Activated naive CD4-positive, alpha-beta T cell treated with anti-CD3 and anti-CD28 coated beads, Interleukin-2, amount 50 U/mL, for 16 hours (primary cell): ENCODE results near the gene PITPNM2.
"Not testable (repeated sequence)": the region's sequence is repeated elsewhere in the genome, so short reads cannot be mapped to it uniquely, and the experiment has no call there.

Experiments used
- DNase-seq: peaks from one replicate; pipeline ENCODE4 v3.0.0-alpha.2; 2020

Gene PITPNM2

DNA sequence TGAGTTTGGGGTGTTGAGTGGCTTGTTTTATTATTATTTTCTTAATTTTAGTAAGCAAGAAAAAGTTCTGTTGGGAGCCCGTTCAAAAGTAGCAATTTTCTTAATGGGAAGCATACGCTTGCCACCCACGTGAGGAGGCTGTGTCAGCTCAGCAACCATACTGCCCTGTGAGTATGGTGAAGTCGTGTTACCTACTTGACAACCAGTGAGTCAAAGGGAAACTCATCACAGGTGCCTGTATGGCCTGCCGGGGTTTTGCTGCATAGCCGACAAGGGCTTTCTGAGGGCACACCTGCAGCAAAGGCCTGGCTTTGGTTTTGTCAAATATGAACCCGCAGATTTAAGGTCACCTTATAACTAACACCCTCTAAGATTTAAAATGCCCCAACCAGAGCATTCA, 31.1 kb downstream of the PITPNM2 start:
- peak; percentile 55 for DNase-seq

DNA sequence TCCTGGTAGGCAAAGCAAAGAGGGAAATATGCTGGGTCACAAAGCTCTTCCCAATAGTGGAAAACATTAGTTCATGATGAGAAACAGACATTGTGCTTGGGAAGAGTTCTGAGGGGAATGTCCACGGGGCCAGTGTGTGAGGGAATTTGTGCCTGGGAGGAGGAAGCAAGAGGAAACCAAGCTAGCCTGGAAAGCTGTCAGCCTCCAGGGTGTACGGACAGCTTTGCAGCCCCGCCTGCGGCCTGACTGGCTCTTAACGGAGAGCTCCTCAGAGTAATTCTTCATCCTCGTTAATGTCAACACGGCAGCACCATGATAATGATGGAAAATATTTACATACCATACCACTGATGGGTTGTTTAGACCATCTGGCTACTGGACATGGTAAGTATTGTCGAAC, 32.4 kb downstream of the PITPNM2 start:
- no peak for DNase-seq

DNA sequence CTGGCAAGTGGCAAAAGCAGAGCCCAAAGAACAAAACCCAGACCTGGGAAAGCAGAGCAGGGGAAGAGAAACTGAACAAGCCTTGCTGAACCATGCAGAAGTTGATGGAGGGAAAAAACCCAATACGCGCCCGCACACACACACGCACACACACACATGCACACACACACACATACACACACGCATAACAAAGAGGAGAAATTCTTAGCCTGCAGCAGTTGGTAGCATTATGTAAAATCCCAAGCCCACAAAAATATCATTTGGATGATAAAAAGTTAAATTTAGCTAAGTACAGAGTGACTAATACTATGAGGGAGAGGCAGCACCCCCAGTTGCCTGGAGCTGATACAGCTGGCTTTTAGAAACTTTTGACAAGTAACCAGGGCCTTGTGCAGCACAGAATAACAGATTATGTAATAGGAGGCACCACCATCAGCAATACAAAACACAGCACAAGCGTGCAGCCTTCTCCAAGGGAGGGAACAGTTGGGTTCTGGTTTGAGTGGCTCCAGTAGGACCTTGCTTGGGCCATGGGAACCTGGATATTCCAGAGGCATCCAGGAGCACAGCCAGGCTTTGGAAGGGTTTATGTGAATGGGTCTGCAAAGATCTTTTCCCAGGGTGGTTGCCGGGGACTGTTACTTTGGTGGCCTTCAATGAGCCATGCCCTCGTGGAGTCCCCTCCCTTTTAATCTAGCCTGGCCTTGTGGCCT, 35.3 kb downstream of the PITPNM2 start:
- DNase-seq: peak; percentile 21

DNA sequence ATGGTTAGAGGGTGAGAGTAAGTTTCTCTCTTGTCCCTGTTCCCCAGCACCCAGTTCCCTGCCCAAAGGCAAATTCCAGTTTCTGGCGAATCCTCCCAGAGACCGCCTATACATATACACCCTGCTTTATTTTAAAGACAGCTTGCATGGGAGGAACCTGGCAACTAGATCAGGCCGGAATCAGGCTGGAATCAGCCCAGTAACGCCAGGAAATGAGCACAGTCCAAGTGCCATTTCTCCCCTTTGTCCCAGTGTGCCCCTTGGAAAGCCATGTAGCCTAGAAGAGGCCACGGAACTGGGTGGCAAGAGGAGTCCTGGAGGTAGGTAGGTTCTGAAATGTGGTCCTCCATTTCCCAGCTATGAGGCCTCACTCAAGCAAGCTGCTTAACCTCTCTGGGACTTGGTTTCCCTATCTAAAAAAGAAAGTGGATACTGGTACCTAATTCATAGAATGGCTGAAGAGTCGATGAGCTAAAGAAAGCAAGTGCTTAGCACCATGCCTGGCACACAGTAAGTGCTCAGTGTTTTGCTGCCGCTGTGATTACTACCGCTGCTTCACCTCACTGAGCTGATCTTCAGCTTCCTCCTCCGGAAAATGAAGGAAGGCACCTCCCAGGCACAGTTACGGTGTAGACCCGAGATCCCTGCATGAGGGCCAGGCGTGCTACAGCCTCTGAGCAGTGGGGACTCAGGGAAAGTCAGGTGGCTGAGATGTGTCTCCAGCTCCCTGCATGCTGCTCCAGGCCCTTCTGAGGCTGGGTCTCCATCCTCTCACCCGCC, 36.4 kb downstream of the PITPNM2 start:
- no peak for DNase-seq

DNA sequence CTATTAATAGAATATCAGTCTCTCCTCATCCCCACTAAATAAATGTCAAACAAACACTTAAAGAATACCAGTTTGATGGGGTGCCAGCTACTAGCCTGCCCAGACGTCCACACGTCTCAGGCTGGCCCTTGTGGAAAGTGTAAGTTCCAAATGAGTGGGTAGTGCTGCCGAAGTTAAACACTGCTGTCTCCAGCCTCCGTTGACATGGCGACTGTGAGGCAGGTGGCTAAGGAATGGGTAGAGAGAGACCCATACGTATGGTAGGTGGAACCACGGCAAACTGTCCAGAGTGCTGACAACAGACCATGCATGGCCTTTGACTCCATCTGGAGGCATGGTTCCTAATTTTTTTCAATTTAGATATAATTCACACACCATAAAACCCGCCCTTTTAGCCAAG, 37.9 kb downstream of the PITPNM2 start:
- no peak for DNase-seq

DNA sequence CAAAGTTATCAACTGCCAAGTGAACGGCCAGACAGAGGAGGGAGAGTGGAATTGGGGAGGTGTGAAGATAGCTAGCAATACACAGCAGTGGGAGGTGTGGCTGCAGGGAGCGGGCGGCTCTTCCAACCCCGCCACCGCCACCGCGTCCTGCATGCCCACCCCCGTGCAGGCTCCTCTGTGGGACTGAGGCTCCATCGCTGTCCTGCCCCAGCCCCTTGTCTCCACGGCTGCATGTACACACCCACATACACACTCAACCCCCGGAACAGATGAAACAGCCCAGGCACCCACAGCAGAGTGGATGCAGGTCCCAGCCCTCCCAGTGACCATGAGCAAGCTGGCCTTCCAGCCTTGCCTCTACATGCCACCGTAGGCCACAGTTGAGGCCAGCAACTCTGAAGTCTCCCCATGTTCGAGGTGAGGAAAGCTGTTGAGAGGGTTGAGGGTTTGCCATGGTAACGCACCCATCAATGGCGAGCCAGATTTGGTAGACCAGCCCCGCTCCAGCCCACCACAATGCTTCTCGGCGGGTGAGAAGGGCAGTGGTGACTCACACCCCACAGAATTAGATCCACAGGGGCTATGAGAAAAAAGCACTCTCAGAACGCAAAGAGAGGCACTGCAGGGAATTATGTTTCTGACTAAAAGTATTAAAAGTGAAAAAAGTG, 39.3 kb downstream of the PITPNM2 start:
- DNase-seq: no peak

DNA sequence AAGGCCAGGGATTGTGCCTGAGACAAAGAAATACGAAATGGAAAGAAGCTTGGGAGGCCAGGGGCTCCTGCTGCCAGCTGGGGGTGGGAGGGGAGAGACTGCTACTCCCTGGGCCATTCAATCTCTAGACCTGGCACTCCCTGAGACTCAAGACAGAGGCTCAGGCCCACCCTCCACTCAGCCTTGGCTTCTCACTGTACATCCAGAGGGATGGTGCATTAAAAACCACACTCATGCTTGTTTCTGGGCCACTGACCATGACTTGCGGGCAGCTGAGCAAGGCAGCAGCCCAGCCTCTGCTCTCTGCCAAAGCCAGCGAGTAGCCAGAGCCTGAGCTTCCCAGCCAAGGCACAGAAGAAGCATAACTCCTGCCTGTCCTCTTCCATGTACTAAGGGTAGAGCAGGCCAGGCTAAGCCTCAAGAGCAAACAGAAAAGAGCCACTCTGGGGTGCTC, 41.5 kb downstream of the PITPNM2 start:
- no peak for DNase-seq

DNA sequence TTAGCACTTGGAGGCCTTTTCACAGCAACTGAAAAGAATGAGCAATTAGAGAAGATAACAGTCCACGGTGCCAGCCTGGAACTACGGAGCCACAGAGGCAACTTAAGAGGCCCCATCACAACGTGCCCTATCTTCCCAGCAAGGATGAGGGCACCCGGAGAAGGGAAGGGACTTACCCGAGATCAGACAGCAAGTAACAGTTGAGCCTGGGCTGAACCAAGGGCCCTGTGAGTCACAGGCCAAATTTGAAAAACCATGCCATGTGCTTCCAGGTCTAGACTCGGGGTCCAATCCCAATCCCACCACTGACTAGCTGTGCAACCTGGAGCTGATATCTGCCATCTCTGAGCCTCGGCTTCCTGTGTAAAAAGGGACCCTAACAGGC, 42.2 kb downstream of the PITPNM2 start:
- no peak for DNase-seq

DNA sequence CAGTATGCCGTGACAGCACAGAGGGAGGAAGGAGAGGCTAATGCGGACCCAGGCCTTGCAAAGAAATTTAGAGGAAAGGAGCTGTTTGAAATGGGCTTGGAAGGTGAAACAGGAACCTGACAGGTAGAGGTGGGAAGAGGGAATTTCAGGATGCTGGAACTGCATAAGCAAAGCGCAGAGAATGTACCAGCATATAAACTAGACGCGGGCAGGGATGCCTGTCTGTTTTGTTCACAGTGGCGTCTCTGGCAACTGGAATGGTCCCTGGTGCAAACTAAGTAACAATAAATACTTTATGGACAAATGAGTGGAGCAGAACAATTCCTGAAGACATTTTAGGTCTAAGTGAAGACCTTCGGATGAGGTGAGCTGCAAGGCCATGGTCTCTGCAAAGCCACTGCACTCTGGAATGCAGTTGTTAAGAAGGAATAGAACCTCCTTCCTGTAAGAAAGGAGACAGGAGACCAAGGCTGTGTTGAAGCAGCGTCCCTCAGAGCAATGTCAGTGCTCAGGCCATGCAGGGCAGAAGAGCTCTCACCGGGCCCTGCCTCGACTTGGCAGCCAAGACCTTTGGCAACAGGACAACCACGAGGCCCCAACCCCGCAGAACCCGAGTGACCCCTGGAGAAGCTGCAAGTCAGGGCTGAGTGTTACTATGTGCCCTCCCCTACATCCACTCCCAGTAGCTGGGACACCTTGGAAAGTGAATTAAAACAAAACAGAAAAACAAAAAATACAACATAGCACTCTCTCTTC, 42.8 kb downstream of the PITPNM2 start:
- no peak for DNase-seq

DNA sequence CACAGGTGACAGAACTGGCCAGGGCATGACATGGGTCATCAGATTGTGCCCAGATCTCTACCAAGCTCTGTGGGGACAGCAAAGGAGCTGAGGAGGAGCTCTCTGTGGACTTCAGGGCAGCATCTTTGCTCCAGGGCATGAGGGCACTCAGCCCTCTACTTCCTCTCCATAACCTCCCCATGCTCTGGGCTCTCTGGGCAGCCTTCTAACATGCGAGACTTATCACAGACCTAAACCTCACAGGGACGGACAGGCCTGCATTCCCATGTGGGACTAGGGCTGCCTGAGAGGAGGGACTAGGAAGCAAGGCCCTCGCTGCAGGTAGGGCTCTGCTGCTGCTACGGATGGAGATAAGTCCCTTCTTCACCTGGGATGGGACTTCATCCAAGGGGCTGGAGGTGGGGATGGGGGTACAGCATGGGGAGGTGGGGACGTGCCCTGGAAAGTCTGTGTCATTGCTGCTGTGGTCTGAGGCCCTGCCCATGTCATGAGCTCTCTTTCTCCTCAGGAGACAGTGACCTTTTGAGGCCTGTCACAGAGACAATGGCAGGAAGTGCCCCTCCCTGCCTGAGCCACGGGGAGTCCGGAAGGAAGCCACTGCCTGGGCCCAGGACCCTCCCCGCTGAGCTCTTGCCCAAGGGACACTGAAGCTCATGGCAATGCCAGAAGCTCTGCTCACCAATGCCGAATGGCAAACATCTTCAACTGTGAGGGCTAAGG, 44.1 kb downstream of the PITPNM2 start:
- peak; percentile 40 for DNase-seq

DNA sequence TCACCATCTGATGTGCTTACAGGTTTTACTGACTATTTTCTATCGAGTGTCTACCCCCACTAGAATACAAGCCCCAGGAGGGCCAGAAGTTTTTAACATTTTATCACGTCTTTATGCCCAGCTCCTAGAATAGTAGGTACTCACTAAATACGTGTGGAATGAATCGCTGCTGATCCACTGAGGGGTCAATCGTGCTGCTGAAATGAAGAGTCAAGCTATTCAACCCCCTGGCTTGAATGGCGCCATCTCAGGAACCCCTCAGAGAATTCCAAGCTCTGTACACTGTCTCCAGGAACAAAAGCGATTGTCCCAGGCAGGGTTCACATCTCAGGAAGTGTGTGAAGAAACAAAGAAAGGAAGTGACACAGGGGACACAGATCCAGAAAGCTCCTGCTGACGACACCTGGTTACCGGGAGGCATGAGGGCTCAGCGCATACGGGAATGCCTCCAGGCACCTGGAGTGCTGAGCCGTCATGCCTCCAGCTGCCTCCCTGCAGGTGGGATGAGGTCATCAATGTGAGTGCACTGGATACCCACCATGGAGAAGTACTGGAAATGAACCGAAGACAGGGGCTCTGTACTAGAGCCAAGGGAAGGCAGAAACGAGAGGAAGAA, 45.6 kb downstream of the PITPNM2 start:
- DNase-seq: no peak

DNA sequence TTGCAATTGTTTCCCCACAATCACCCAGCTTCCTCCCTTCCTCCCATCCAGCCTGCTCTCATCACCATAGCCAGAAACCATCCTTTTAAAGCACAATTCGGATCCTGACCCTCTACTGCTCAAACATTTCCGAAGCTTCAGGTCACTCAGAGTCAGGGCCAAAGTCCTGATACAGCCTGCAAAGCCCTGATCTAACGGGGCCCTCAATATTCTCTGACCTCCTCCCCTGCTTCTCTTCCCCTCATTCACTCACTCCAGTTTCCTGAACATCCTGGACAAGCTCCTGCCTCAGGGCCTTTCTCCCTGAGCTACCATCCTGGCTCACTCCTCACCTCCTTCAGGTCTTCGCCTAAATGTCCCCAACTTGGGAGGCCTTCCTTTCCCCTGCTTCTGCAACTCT, 46.1 kb downstream of the PITPNM2 start:
- no peak for DNase-seq

DNA sequence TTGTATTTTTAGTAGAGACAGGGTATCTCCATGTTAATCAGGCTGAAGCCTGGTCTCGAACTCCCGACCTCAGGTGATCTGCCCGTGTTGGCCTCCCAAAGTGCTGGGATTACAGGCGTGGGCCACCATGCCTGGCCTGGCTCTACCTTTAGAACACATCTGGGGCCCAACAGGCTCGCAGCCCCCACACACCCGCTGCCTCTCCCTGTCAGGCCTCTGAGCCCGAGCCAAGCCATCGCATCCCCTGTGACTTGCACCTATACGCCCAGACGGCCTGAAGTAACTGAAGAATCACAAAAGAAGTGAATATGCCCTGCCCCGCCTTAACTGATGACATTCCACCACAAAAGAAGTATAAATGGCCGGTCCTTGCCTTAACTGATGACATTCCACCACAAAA, 46.8 kb downstream of the PITPNM2 start:
- not testable (repeated sequence) for DNase-seq

DNA sequence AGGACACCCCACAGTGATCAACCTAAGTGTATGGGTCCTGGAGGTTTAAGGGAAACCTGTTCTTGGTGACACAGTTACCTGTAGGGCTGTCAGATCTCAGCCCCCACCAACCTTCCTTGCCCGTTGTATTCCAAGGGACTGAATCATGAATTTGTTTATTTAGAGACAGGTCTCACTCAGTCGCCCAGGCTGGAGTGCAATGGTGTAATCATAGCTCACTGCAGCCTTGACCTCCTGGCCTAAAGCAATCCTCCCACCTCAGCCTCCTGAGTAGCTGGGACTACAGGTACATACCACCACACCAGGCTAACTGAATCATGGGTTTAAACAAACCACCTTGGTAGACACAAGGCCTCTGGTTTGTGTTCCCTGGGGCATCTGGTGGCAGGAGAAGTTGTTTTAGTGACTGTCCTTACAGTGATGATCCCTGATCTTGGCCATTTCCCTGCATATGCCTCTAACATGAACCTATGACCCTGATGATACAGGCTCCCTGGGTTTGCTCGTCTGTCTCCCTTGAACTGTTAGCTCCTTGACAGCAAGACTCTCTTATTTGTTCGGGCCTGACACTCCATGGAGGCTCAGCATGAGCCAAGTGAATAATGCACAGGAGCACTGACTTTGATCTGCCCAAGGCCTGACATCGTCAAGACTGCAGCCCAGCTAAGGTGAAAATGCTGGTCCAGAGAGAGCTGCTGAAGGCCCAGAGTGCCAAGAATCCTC, 47.9 kb downstream of the PITPNM2 start:
- DNase-seq: no peak

DNA sequence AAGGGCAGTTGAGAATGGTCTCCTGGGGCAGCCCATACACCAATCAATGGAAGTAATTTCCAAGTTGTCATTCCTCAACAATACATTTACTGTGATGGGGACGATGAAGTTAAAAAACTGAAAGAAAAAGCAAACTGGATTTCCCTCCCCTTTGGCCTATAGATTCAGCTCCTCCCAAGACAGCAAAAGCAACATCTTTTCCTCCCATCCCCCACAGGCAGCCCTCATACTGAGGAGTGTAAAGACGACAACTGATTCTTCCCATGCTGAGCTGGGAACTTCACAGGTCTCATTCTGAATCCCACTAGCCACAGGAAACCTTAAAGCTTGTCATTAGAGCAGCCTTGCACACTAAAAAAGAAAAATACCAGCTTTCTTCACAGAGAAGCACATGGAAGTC, 48.5 kb downstream of the PITPNM2 start:
- no peak for DNase-seq

DNA sequence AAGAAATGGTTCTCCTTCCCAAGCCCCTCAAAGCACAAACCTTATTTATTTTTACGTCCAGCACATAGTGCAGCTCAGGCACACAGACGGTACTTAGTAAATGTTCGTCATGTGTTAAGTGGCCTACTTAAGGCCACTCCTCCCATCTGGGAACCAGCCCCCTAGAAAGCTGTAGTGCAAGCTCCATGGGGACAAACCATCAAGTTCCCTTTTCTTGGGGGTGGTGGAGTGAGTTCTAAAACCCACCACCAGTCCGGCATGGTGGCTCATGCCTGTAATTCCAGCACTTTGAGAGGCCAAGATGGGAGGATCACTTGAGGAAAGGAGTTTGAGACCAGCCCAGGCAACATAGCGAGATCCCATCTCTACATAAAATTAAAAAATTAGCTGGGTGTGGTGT, 49.4 kb downstream of the PITPNM2 start:
- DNase-seq: no peak
